GM12872 (cell line): Measurements from ENCODE around the gene C10orf105.

Source experiments
- CTCF ChIP-seq: IDR thresholded peaks from 3 replicates; pipeline ENCODE4 v1.5.1; 2011; ENCODE audit warnings: low read depth, mild to moderate bottlenecking, low read length, moderate library complexity; ENCODE audit not compliant: insufficient read depth

Gene C10orf105

GRCh38 chr10:71684356-71685173 is 35.0 kb downstream of the C10orf105 start:
- 0 out of 3 replicates have a peak, but pooled peaks have one; percentile 13 for TF ChIP-seq CTCF

- TF ChIP-seq CTCF: no peak
Measured at GRCh38 chr10:71683301-71683700, 36.3 kb downstream of the C10orf105 start.

- no peak for TF ChIP-seq CTCF
Measured at GRCh38 chr10:71681977-71682376, 37.6 kb downstream of the C10orf105 start.

- TF ChIP-seq CTCF: no peak
Measured at GRCh38 chr10:71679425-71679824, 40.2 kb downstream of the C10orf105 start.

GRCh38 chr10:71678057-71678805 is 41.3 kb downstream of the C10orf105 start:
- TF ChIP-seq CTCF: no peak

GRCh38 chr10:71677261-71677660 is 42.3 kb downstream of the C10orf105 start:
- no peak for TF ChIP-seq CTCF

GRCh38 chr10:71675295-71675970 is 44.1 kb downstream of the C10orf105 start:
- no peak for TF ChIP-seq CTCF
